Measurements from ENCODE around the gene SPNS3. TPM values are rescaled to one million over a fixed set of nuclear protein-coding genes. Genes with fewer than 3 reads are reported as not detected.

The SPNS3 gene
- total and polyA plus RNA-seq, 9 of the 15 experiments (the other 6 are each of a cell fraction or from before 2014, with no cell fraction given) = not detected

GRCh38 chr17:4412933-4413831 lies 20.6 kb upstream of the SPNS3 start:
- ATAC-seq = peak; percentile 99
- peak overlapping the region; percentile 72 for H2AFZ ChIP-seq (ENCODE audit: low read depth, low read length)
- H3K4me2 ChIP-seq (ENCODE audit: insufficient read depth, low read length) = peak overlapping the region; percentile 39
- H4K20me1 ChIP-seq (replicated peaks; ENCODE audit: control insufficient read depth, insufficient read depth, low read length) = no peaks in the 10 kb centered on the region
- CTCF ChIA-PET (ENCODE audit: low intra/inter-chr PET ratio) = interaction anchor here (0.7 to 3.6 kb wide), 4 partner anchors 194 to 217 kb away, joined by 4 to 60 read pairs (median 8); no protein-coding TSS in a partner anchor
- 0 out of 4 replicates have a peak overlapping the region, but pooled peaks of 1 of the 2 experiments have one; percentile 77 for H3K9ac ChIP-seq (ENCODE audit: insufficient read depth in 1 of 2, low read depth in 2 of 2, low read length in 2 of 2)
- 18% methylated on average over 15 of the region's 27 CpGs for WGBS (ENCODE audit: insufficient coverage, low coverage, missing lambda C conversion rate)
- POLR2A ChIA-PET = interaction anchor here (0.6 kb wide), 1 partner anchor 486 kb away, joined by 4 read pairs; no protein-coding TSS in a partner anchor
- no peaks in the 10 kb centered on the region for H3K9me3 ChIP-seq (replicated peaks; ENCODE audit: control insufficient read depth, insufficient read depth, low read depth, low read length)
- H3K9me1 ChIP-seq (ENCODE audit: control insufficient read depth, insufficient read depth, low read length) = no peaks in the 10 kb centered on the region
- in situ Hi-C loops (cut with MboI) (loop anchor here (10.0 kb wide), 1 partner anchor 208 kb away; no protein-coding TSS in a partner anchor), intact Hi-C loops (cut with micrococcal nuclease) (loop anchor here (1.0 to 5.0 kb wide), 2 partner anchors 198 to 211 kb away; no protein-coding TSS in a partner anchor)
- H3K27ac ChIP-seq (ENCODE audit: extremely low read depth, low read depth, low read length) = no peak overlapping the region
- H3K79me2 ChIP-seq (ENCODE audit: control insufficient read depth, insufficient read depth, low read length) = no peaks in the 10 kb centered on the region
- BruUV-seq (replicated peaks) = no TSS peak
- H3K4me1 ChIP-seq (replicated peaks in 1 of 2; ENCODE audit: control insufficient read depth in 2 of 2, insufficient read depth in 2 of 2, low read length in 2 of 2) = peaks cover 0 to 3% of the 10 kb centered on the region in 2 experiments; a peak in 2 of 5 replicates
- peak; percentile 92 for FAIRE-seq
- peak; percentile 75 to 89 (median 78) for DNase-seq (ENCODE audit: extremely low read depth in 1 of 4, low spot score in 3 of 4)
- no peak overlapping the region for H3K4me3 ChIP-seq
- no peaks in the 10 kb centered on the region for H3K27me3 ChIP-seq (ENCODE audit: control insufficient read depth in 2 of 2, insufficient read depth in 2 of 2, low read length in 2 of 2)
- H3K36me3 ChIP-seq (ENCODE audit: control insufficient read depth, insufficient read depth, low read length) = no peaks in the 10 kb centered on the region
- TF ChIP-seq SFPQ (IDR thresholded peaks at IDR 0.05; ENCODE audit: low read depth, low read length) (no peak), ZSCAN32 (CRISPR knock-in tag; IDR thresholded peaks at IDR 0.05) (no peak), SMAD3 (CRISPR knock-in tag; conservative IDR thresholded peaks at IDR 0.05) (no peak), THRA (IDR thresholded peaks at IDR 0.05) (no peak), CREB3L1 (IDR thresholded peaks at IDR 0.05; ENCODE audit: borderline replicate concordance, low read depth) (no peak), TFAP4 (CRISPR knock-in tag; IDR thresholded peaks at IDR 0.05; ENCODE audit: borderline replicate concordance) (peak; percentile 33; the same call in 1 of the 2 replicates), ZNF24 (IDR thresholded peaks at IDR 0.05) (no peak), FOXK2 (conservative IDR thresholded peaks at IDR 0.05 in 1 of 2, IDR thresholded peaks at IDR 0.05 in 1 of 2; ENCODE audit: low read depth in 2 of 2) (no peak), ELK1 (CRISPR knock-in tag; IDR thresholded peaks at IDR 0.05) (no peak)

Data from K562 (cell line).